NCI-H1092 treated with DMSO at 0.1 percent for 48 hours (cell line): ENCODE measurements around the gene SCARB1.
A peak's percentile ranks its signal among the peaks of the same experiment; 100 is the strongest.

Source experiments
- DNase-seq: peaks from one replicate; lab custom pipeline; 2025; lab: John Stamatoyannopoulos, UW

Gene SCARB1

DNA sequence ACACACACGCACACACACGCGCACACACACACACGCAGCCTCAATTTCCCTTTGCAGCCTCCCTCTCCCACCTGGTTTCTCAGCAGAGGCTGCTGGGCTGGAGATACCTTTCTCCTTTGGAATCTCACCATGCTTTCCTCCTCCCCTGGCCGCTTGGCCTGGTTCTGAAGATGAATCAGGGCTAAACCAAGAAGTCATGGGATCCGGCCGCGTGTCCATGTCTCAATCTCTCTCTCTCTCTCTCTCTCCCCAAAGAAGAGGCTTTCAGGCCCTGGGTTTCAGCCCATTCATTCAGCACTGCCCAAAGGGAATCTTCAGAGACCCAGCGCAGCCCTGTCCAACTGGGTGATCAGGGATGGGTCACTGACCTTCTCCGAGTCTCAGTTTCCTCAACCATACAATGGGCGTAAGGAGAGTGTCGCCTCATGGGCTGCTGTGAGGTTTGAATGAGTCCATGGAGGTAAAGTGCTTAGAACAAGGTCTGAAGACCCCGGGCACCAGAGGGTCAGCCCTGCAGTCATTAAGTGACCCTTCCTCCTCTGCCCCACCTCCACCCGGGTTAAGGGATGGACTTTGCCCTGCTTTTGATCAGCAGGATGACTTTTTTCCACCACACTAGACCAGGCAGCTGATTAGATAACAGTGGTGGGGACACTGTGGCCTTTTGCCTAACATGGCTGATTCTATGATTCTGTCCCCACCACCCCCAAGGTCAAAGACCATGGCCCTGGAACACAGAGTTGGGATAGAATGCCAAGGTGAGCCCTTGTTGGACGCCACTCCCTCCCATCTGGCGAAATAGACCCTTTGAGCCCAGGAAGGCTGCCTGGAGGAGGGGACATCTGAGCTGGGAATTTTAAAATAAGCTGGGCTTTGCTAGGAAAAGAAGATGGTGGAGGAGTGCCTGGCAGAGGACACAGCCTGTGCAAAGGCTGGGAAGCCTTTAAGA lies 42.1 kb downstream of the SCARB1 start:
- no peak for DNase-seq

DNA sequence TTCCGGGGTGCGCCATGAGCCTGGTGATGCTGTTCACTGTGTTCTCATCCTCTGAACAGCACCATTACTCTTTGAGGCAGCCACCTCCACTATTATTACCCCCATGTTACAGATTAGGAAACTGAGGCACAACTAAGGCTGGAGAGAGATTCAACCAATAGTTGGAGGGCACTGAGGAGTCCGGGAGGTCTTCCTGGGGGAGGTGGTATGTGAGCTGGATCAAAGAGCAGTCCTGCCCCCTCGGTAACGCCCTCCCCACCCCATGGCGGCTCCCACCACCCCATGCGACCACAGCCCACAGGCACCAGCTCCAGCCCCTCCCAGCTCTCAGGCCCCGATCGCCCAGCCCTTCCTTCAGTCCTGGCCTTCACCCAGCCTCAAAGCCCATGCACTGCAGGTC lies 43.5 kb downstream of the SCARB1 start:
- no peak for DNase-seq

DNA sequence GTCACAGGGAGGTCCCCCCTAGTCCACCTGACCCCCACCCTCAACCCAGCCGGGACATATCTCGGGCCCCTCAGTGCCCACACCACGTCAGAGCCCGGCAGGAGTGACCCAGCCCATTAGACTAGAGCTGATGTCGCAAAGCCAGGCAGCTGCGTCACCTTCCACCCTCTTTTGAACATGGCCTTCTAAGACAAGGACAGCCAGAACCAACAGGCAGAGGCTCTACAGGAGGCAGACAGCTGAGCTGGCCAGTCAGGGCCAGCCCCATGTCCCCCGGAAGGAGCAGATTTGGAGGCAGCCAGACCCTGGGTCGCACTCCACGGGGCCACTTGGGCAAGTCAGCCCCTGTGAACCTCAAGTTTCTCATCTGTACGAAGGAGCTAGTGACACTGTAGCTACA lies 44.1 kb downstream of the SCARB1 start:
- no peak for DNase-seq

DNA sequence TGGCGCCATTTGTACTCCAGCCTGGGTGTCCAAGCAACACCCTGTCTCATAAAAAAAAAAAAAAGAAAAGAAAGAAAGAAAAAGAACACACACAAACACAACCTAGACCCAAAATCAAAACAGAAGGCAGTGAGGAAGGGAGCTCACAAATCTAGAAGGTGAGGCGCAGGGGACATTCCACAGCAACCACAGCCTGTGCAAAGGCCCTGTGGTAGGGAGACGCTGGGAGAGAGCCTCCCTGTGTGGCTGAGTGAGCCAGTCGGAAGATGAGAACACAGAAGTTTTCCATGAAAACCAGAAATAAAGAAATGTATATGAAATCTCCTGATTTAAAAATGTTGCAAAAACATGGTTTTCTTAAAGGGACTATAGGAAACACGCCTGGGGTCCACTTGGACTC lies 44.6 kb downstream of the SCARB1 start:
- no peak for DNase-seq

DNA sequence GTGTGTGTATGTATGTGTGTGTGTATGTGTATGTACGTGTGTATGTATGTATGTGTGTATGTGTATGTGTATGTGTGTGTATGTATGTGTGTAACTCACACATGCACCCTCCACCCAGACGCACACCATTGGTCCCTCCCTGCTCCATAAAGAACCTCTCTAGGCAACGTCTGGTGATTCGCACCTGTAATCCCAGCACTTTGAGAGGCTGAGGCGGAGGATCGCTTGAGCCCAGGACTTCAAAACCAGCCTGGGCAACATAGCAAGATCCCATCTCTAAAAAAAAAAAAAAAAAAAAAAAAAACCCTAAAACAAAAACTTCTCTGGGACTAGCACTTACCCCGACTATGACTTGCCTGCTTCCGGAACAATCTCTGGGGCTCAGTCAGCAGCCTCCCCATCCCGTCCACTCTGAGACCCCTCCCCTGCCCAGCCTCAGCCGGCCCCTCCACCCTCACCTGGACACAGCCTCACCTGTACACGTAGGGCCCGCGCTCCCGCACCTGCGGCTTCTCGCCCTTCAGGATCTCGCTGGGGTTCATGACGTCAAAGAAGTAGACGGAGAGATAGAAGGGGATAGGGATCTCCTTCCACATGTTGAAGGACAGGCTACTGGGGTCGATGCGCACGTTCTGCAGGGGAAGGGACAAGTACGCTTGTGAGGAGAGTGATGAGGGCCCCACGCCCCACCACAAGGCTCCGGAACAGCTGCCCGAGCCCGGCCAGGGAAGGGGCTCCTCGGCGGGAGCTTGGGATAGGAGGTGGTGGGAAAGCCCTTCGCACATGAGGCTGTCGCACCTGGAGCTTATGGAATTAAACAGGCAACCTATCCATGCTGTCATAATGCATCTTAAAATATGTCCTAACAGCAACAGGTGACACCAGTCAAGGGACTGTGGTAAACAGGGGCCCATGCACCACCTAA lies 46.3 kb downstream of the SCARB1 start:
- no peak for DNase-seq

DNA sequence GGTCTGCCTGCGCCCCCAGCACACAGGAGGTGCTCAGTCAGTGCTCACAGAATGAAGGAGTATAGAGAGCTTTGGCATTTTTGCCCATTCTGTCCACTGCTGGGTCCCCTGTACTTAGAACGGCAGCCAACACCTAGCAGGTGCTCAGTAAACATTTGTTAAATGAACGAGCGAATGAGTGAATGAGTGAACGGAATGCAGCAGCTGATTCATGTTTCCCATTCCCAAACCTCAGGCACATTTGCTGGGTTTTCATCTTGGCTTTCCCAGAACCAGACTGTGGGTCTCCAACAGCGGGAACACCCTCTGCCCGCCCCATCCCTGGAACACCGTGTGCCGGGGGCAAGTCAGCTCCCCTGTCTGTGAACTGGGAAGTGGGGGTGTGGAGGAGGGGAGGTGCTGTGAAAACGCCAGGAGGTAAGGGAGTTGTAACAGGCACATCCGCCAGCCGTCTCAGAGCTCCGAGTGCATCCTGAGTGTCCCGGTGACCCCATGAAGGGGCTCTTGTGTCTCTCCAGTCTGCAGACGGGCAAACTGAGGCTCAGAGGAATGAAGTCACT lies 47.3 kb downstream of the SCARB1 start:
- no peak for DNase-seq

DNA sequence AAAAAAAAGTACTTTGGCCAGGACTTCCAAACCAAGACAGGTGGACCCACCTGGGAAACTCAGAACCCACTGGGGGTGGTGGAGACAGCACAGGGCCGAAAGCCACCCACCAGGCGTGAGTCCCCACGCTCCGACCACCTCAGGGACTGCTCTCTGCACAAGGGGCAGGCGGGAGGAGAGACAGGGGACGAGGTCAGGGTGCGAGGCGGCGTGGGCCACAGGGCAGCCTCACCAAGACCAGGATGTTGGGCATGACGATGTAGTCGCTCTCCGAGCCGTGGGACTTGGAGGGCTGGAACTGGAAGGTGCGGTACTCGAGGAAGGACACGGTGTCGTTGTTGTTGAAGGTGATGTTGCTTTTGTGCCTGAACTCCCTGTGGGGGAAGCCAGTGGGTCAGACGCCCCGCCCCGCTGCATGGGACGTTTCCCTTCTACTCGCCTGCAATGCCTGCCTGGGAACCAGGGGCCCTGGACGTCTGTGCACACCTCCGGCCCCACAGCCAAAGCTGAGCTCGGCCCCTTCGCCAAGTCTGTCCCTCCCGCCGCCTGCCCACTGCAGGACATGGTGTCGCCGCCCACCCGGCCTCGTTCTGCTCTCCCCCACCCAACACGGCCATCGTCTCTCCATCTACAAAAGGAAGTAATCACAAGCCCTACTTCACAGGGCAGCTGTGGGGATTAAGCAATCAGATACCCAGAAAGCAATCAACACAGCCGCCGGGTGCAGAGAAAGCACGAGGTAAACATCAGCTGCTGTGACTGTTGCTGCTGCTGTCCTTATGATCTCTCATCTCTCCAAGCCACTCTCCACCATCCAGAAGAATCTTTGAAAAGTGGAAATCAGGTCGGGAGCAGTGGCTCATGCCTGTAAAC lies 48.7 kb downstream of the SCARB1 start:
- DNase-seq = peak; percentile 74

DNA sequence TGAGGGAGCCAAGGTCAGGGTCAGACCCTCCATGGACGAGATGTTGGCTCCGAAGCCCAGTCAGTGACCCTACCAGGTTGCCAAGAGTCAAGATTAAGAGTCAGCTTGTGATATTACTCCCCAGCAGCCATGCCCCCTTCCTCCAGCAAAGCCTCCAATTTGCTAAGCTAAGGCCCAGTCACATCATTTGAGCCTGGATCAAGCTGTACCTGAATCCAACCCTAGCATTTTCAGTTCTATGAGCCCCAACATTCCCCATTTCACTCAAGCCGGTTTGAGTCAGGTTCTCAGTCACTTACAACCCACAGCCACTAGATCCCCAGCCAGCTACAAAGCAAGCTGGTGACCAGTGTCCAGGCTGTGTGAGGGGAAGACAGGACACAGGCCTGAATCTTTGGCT lies 49.9 kb downstream of the SCARB1 start:
- DNase-seq = no peak

DNA sequence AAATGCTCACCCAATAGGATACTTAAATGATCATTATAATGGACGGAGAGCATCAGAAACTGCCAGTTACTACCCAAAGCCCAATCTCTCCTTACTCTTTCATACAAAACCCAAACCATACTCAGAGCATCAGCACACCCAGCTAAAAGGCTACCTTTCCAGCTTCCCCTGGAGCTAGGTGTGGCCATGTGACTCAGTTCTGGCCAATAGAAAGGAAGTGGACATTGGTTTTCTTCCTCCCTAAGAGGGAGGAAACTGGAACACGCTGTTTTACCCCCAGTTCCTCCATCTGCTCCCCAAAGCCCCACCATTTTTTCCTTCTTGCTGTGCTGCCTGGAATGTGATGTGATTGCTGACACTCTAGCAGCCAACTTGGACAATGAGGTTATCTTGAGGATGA lies 50.7 kb downstream of the SCARB1 start:
- DNase-seq = no peak

DNA sequence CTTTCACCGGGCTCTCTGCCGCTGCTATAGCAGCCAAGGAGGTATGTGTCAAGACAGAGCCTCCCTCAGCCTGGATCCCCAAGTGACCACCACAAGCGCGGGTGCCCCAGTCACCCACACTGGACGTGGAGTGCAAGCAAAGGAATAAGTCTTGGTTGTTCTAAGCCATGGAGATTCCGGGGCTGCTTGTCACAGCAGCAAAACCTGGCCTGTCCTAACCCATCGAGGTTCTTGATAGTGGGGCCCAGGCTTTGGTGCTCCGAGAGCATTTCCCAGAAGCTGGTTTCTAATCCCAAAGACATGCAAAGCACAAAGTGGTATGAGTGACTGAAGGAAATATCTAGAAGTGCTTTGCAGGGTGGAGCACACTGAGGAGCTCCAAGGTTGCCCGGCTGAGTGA lies 51.3 kb downstream of the SCARB1 start:
- DNase-seq = no peak

DNA sequence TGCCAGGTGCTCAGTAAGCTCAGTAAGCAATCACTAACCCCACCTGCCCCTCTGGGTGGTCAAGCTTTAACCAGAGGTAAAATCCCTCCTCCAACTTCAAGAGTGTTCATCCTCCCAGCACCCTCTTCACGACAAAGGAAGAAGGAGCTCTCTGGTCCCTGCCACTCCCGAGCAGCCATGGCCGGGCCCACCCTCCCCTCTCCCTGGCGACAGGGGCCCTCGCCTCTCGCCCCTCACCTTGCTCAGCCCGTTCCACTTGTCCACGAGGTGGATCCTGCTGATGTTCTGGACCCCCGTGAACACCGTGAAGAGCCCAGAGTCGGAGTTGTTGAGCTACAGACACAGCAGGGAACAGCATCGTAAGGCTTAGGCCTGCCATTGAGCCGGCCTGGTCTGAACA lies 52.0 kb downstream of the SCARB1 start:
- DNase-seq = no peak

DNA sequence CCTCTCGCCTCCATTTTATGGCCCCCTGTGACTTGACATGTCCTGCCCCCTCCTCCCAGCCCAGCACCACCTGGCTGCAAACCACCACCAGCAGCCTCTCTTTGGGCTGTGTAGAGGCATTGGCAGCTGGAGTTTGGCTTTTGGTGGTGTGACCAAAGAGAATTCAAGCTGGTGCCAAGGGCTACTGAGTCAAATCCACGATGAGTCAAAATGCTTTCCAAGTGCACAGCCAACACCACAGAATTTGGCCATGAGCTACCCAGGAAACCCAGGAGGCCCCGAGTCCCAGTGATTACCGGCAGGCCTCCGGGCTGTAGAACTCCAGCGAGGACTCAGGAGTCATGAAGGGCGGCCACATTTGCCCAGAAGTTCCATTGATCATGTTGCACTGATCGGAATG lies 53.8 kb downstream of the SCARB1 start:
- no peak for DNase-seq

DNA sequence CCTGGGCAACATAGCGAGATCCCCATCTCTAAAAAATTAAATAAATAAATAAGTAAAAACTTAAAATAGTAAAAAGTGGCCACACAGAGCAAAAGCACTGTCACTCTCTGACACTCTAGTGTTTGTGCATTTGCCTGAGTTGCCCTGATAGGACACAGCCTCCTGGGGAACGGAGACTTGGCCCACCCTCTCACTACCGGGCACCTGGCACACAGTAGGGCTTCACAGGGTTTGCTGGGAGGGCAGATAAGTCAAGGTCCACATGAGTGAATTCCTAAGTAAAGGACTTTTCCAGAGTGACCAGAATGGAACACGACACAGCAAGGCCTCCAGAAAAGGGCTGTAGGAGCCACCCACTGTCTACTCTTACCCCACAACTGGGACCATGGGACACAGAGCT lies 54.3 kb downstream of the SCARB1 start:
- no peak for DNase-seq

DNA sequence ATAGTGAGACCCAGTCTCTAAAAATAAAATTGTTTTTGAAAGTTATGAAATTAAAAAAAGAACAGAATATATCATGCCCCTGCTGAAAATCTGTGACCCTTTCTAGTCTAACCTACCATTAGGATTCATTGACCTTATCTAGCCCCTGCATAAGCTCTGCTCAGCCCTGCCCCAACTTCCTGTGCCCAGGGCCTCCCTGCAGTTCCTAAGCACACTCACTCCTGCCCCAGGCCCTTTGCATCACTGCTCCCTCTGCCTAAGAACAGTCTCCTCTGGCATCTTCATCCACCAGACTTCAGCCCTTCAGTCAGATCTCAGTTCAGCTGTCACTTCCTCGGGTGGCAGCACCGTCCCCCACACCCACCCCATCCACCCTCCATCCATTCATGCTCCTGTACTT lies 55.4 kb downstream of the SCARB1 start:
- DNase-seq = no peak

DNA sequence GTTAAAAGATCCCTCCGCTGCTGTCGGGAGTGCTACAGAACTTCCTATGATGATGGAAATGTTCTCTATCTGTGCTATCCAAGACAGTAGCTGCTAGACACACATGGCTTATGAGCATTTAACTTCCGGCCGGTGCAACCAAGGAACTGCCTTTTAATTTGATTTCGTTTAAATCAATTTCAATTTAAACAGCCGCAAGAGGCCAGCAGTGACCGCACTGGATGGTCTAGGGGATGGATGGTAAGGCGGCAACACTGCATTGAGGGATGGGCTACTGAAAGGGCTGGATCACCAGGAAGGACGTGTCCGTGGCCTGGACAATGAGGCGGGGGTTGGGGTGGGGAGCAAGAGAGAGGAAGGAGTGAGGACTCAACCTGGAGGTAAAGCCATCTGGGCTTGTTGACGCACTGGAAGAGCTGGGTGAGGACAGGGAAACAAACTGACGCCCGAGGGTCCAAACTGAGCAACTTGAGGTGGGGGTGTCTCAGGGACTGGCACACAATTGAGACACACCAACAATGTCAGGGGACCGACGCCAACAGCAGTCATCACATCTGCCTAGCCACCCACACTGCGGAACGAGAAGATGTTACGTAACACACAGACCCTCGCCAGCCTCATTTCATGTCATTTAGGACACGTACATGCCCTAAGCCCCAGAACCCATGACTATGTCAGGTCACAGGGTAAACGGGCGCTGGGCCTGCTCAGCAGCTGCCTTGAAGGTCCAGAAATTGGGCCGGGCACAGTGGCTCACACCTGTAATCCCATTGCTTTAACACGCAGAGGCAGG lies 57.6 kb downstream of the SCARB1 start:
- DNase-seq = no peak

DNA sequence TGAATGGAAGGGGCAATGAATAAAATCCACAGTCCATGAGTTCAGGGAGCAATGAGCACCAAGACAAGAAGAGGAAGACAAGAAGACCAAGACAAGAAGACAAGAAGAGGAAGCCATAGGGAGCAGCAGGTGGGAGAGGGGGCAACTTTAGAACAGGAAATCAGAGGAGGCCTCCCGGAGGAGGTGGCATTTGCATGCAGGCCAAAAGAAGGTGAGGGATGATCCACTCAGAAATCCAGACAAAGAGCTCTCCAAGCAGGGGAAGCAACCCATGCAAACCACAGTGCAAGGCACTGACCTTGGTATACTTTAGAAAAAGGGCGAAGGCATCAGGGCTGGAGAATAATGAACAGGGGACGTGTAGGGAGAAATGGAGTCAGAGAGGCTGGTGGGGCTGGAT lies 58.6 kb downstream of the SCARB1 start:
- no peak for DNase-seq

DNA sequence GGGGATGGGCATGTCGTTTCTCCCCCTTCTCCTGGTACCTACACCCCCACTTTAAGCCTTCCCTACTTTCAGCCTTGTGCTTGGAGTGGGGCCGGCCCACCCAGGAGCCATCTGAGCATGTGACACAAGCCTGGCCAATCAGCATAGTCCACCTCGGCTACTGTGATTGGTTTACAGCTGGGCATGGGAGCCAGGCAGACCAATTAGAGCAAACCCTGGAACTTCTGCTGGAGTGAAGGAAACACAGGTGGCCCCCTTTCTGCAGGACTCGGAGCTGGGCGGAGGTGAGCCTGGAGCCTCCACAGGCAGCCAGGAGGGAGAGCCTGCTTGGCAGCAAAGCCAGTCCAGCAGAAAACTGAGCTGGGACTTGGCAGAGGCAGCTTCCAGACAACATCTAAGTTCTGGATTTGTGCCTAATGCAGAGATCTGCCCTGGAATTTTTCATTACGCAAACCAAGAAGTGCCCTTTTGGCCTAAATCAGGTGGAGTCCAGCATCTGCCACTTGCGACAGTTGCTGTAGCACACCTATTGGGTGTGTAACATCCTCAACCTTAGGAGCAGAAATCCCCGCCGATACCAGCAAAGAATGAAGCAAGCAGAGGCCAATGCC lies 59.5 kb downstream of the SCARB1 start:
- DNase-seq = no peak

DNA sequence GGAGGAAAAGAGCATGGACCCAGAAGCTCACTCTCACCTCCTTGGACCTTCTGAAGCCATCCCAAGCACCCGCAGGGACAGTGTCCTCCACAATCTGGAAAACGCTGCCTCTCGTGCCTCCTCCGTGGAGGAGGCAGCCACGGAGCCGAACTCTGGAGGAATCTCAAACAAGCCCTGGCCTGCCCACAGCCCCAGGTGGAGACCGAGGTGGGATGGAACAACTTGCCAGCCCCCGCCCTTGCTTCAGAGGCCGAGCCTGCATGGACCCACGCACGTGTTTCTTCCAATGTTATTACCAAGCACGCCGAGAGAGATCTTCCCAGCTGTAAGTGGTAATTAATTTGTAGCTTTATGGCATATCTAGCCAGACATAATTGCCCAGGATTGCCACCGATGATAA lies 61.3 kb downstream of the SCARB1 start:
- no peak for DNase-seq

DNA sequence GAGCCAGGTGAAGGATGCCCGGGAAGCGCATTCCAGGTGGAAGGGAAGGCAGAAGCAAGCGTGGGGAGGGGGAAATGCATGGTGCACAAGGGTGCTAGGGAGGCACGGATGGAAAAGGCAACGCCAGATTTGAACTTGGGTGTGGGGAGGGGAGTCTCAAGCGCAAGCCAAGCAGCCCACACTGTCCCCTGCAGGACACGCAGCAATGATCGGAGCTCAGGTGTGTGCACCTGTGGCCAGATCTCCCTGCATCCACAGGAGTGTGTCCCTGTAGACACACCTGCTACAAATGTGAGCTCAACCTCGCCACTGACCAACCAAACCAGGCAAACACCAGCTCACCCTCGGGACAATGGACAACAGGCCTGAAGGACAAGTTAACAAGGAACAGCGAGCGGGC lies 63.2 kb downstream of the SCARB1 start:
- DNase-seq = no peak

DNA sequence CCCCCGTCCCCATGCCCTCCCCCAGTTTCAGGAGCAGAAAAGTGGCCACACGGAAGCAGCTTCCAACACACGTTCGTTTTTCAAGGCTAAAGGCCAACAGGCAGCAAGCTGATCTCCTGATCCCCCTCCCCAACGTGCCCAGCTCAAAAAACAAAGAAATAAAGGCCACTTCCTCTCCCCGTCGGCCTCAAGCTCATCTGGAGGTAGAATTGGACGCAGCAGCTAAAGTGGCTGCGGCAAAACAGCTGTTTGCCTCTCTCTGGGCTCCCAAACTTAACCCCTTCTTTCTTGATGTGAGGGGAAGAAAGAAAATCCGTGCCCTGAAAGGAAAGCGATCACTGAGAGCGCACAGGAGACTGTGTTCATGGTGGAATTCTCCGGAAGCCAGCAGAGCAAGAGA lies 66.3 kb downstream of the SCARB1 start:
- DNase-seq = no peak
